Transverse colon (tissue), 4 donors: ENCODE measurements around the gene ENDOV. TPM values are rescaled to one million over a fixed set of nuclear protein-coding genes. Genes with fewer than 3 reads are reported as not detected.

Source experiments
- DNase-seq: peaks from one replicate; pipeline ENCODE4 v3.0.0-alpha.2; 2019
- H3K27ac ChIP-seq, 4 donors: fragments of 200-600 bp; sonication (generic); 2 replicates each; pipeline ENCODE4 v1.5.1; 2016 to 2018; ENCODE audit warnings: inconsistent platforms in 4 of 4
- H3K27me3 ChIP-seq: fragments of 200-600 bp; sonication (generic); 2 replicates; pipeline ENCODE4 v1.5.1; 2017; ENCODE audit warnings: inconsistent platforms
- H3K36me3 ChIP-seq, 4 donors: fragments of 200-600 bp; sonication (generic); 2 replicates each; pipeline ENCODE4 v1.5.1; 2017 to 2019; ENCODE audit warnings: inconsistent platforms in 4 of 4
- H3K4me1 ChIP-seq, 4 donors: fragments of 200-600 bp; sonication (generic); 2 replicates each; pipeline ENCODE4 v1.5.1; 2017 to 2020; ENCODE audit warnings: inconsistent platforms in 4 of 4
- H3K4me3 ChIP-seq, 4 donors: fragments of 200-600 bp; sonication (generic); 1 replicate in 1 of 4; 2 replicates in 3 of 4; pipeline versions ENCODE4 v1.5.1 to v1.6.1; 2017 to 2019; ENCODE audit warnings: inconsistent platforms in 4 of 4
- H3K9me3 ChIP-seq, 2 donors: fragments of 200-600 bp; sonication (generic); 2 replicates each; pipeline ENCODE4 v1.5.1; 2017 to 2019; ENCODE audit warnings: inconsistent platforms in 2 of 2
- CTCF ChIP-seq, 5 experiments: fragments of 200-600 bp in 3 of 5; fragments of 450-650 bp in 2 of 5; sonication (generic) in 3 of 5; IDR thresholded peaks; 1 replicate in 2 of 5; 2 replicates in 3 of 5; pipeline ENCODE4 v1.5.1; 2016 to 2017; ENCODE audit warnings: antibody characterized with exemption in 5 of 5, inconsistent platforms in 3 of 5, mild to moderate bottlenecking in 2 of 5, moderate library complexity in 1 of 5
- EP300 ChIP-seq: sonication (generic); formaldehyde crosslinking; IDR thresholded peaks from one replicate; pipeline ENCODE4 v1.6.1; 2017; ENCODE audit warnings: antibody characterized with exemption, low read depth
- POLR2A ChIP-seq: fragments of 450-650 bp; IDR thresholded peaks from one replicate; pipeline ENCODE4 v1.6.1; 2016; ENCODE audit warnings: antibody characterized with exemption, mild to moderate bottlenecking, moderate library complexity
- POLR2AphosphoS5 ChIP-seq, 3 donors: sonication (generic); formaldehyde crosslinking; IDR thresholded peaks; one replicate each; pipeline ENCODE4 v1.6.1; 2016; ENCODE audit warnings: antibody characterized with exemption in 3 of 3
- WGBS, 2 donors: methylation state at CpG; one replicate each; pipeline ENCODE4 v1.1.5; 2018; ENCODE audit warnings: low coverage in 1 of 2; 5-methylcytosine and 5-hydroxymethylcytosine counted together
- in situ Hi-C, 4 donors: fragments of 200-750 bp; cut with MboI; loops; one replicate each; pipeline versions ENCODE4 v1.15.0 to v1.15.1; 2017; ENCODE audit warnings: low sequenced_read_pairs in 3 of 4, low pct_ligation_motif_present in 1 of 4, low pct_unique_long_range_greater_than_20kb in 1 of 4
- intact Hi-C: fragments of 100-400 bp; cut with DNase I; formaldehyde crosslinking; loops from one replicate; pipeline ENCODE4 v1.15.1; 2023; ENCODE audit warnings: low total_unique reads
- total RNA-seq, 4 donors: library from RNA; depleted of rRNA; stranded (reverse); fragments of >200 nt; gene quantifications; one replicate each; pipeline ENCODE4 v1.1.0, GENCODE V29; 2016

Gene ENDOV
- total RNA-seq, 4 donors from 2014 or later = 14.9 to 26.9 (median 19.9) TPM

GRCh38 chr17:80478487-80479245 is 63.7 kb downstream of the ENDOV start:
- H3K27ac ChIP-seq = no peak overlapping the region
- no peaks in the 10 kb centered on the region for H3K9me3 ChIP-seq
- in situ Hi-C loops (no loop called here), intact Hi-C loops (loop anchor here (2.0 to 5.0 kb wide), 2 partner anchors 51 to 96 kb away; no protein-coding TSS in a partner anchor)
- WGBS, 2 donors = 13% methylated on average over 29 of the region's 51 CpGs; no CpG with 5 or more reads in 1 of the 2 donors
- no peak for DNase-seq
- TF ChIP-seq POLR2A (no peak), CTCF (IDR thresholded peaks at IDR 0.05) (no peak), POLR2AphosphoS5 (IDR thresholded peaks at IDR 0.05) (no peak), EP300 (no peak)
- peaks cover 99% of the 10 kb centered on the region for H3K27me3 ChIP-seq
- H3K36me3 ChIP-seq = no peaks in the 10 kb centered on the region
- H3K4me1 ChIP-seq = peaks cover 2 to 43% (median 39%) of the 10 kb centered on the region in 4 donors
- peak overlapping the region in 3 of 4 donors; percentile 33 to 50 (median 37) for H3K4me3 ChIP-seq

GRCh38 chr17:80479246-80479566 is 64.2 kb downstream of the ENDOV start:
- Histone ChIP-seq H3K27me3 (peaks cover 94% of the 10 kb centered on the region), H3K4me3 (no peak overlapping the region), H3K27ac (no peak overlapping the region), H3K36me3 (no peaks in the 10 kb centered on the region), H3K4me1 (peaks cover 2 to 43% (median 39%) of the 10 kb centered on the region in 4 donors), H3K9me3 (no peaks in the 10 kb centered on the region)
- no peak for DNase-seq
- WGBS, 2 donors = 51 to 80% methylated on average over 2 to 9 of the region's 9 CpGs
- intact Hi-C loops = loop anchor here (2.0 to 5.0 kb wide), 2 partner anchors 52 to 96 kb away; no protein-coding TSS in a partner anchor
- TF ChIP-seq EP300 (no peak), POLR2A (no peak), CTCF (IDR thresholded peaks at IDR 0.05) (no peak), POLR2AphosphoS5 (IDR thresholded peaks at IDR 0.05) (no peak)
- in situ Hi-C loops = no loop called here

DNA sequence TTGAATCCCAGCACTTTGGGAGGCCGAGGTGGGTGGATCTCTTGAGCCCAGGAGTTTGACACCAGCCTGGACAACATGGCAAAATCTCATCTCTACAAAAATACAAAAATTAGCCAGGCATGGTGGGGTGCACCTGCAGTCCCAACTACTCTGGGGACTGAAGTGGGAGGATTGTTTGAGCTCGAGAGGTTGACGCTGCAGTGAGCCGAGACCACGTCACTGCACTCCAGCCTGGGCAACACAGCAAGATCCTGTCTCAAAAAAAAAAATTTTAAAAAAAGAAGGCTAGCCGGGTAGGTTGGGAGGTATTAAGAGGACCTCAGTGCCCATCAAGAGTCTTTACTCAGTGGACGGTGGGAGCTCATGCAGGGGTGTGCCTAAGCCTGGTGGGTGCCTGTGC is 65.3 kb downstream of the ENDOV start:
- Histone ChIP-seq H3K36me3 (no peaks in the 10 kb centered on the region), H3K27ac (no peak overlapping the region), H3K4me1 (peaks cover 2 to 35% (median 30%) of the 10 kb centered on the region in 4 donors), H3K9me3 (no peaks in the 10 kb centered on the region), H3K27me3 (peaks cover 90% of the 10 kb centered on the region), H3K4me3 (no peak overlapping the region)
- intact Hi-C loops = no loop called here
- WGBS, 2 donors = 87 to 89% methylated on average over 6 to 7 of the region's 7 CpGs
- TF ChIP-seq EP300 (no peak), CTCF (IDR thresholded peaks at IDR 0.05) (no peak), POLR2AphosphoS5 (IDR thresholded peaks at IDR 0.05) (no peak)
- in situ Hi-C loops = no loop called here
- no peak for DNase-seq

DNA sequence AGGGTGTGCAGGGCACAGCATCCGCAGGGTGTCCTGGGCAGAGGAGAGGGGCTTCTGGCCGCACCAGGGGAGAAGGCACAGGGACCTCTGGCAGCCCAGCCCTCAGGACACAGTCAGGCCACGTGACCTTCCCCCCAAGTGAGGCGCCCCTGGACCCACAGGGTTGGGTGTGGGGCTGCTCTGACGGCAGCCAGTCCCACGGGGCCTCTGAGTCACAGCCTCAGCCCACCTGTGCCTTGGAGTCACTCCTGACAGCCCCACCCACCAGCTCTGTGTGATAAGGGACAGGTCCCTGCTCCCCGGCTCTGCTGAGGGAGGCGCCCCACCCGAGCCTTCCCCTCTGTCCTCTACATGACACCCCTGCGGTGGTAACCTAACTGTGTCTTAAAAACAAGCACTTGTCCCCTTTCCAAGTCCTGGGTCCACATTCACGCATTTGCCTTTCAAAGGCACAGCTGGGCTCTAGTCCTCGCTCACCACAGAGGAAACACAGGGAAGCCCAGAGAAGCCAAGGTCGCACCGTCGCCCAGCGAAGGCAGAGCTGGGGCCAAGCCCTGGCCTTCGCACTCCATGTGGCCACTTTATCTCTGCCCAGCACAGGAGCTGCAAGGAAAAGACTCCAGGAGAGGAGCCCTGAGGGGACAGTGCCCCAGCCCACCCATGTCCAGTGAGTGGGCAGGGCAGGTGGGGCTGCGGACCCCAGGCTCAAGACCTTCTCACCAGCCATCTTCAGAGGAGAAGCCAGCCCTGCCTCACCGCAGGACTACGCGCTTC is 66.5 kb downstream of the ENDOV start:
- intact Hi-C loops = no loop called here
- Histone ChIP-seq H3K27me3 (peaks cover 87% of the 10 kb centered on the region), H3K27ac (no peak overlapping the region), H3K4me1 (peaks cover 0 to 24% (median 23%) of the 10 kb centered on the region in 4 donors), H3K4me3 (no peak overlapping the region), H3K36me3 (no peaks in the 10 kb centered on the region), H3K9me3 (no peaks in the 10 kb centered on the region)
- no peak for DNase-seq
- TF ChIP-seq POLR2AphosphoS5 (IDR thresholded peaks at IDR 0.05) (no peak), EP300 (no peak), POLR2A (no peak), CTCF (IDR thresholded peaks at IDR 0.05) (no peak)
- in situ Hi-C loops = no loop called here
- WGBS, 2 donors = 32 to 43% methylated on average over 4 to 18 of the region's 21 CpGs
